ENCODE measurements around the gene PARD3B. TPM values are rescaled to one million over a fixed set of nuclear protein-coding genes. Genes with fewer than 3 reads are reported as not detected.

Gene PARD3B
- total and polyA plus RNA-seq, 2 of the 4 experiments (the other 2 are of a cell fraction), result 3.3 to 15.6 TPM

GRCh38 chr2:204947405-204947804 is 402.1 kb downstream of the PARD3B start:
- CTCF ChIA-PET, result interaction anchor here (0.5 kb wide), 1 partner anchor 60 kb away, joined by 3 read pairs; no protein-coding TSS in a partner anchor
- no peak overlapping the region for H4K8ac ChIP-seq (ENCODE audit: low read depth in 2 of 2, low read length in 2 of 2)
- TF ChIP-seq MAZ (IDR thresholded peaks at IDR 0.05; ENCODE audit: borderline replicate concordance, low read depth, low read length) (no peak), POLR2A (IDR thresholded peaks at IDR 0.05; ENCODE audit: low read depth, low read length) (no peak), RFX5 (IDR thresholded peaks at IDR 0.05; ENCODE audit: low read depth, low read length) (no peak), BHLHE40 (IDR thresholded peaks at IDR 0.05; ENCODE audit: low read depth, low read length) (no peak), USF2 (IDR thresholded peaks at IDR 0.05; ENCODE audit: low read depth, low read length) (no peak), FOS (IDR thresholded peaks at IDR 0.05; ENCODE audit: low read depth, low read length) (no peak), MAFK (IDR thresholded peaks at IDR 0.05; ENCODE audit: low read depth, low read length) (no peak), CHD1 (IDR thresholded peaks at IDR 0.05; ENCODE audit: low read depth, low read length) (no peak), MXI1 (IDR thresholded peaks at IDR 0.05; ENCODE audit: borderline replicate concordance, low read depth, low read length) (no peak)
- TF ChIP-seq, protein P1, sequence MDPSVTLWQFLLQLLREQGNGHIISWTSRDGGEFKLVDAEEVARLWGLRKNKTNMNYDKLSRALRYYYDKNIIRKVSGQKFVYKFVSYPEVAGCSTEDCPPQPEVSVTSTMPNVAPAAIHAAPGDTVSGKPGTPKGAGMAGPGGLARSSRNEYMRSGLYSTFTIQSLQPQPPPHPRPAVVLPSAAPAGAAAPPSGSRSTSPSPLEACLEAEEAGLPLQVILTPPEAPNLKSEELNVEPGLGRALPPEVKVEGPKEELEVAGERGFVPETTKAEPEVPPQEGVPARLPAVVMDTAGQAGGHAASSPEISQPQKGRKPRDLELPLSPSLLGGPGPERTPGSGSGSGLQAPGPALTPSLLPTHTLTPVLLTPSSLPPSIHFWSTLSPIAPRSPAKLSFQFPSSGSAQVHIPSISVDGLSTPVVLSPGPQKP (IDR thresholded peaks at IDR 0.05; ENCODE audit: borderline replicate concordance, low read depth, low read length), result no peak

More at GRCh38 chr2:204947405-204947804, 402.1 kb downstream of the PARD3B start:
- Histone ChIP-seq H2BK120ac (ENCODE audit: low read depth, low read length) (no peak overlapping the region), H3K36me3 (ENCODE audit: control insufficient read depth, insufficient read depth, low read length) (no peaks in the 10 kb centered on the region), H2AK5ac (ENCODE audit: low read depth, low read length) (no peak overlapping the region), H2AK9ac (replicated peaks; ENCODE audit: low read depth, low read length, poor library complexity) (no peak overlapping the region), H3K27me3 (ENCODE audit: control insufficient read depth, insufficient read depth, low read length) (no peaks in the 10 kb centered on the region), H2BK5ac (ENCODE audit: low read depth, low read length, poor library complexity, severe bottlenecking) (no peak overlapping the region), H3K4me3 (ENCODE audit: insufficient read depth, low read depth, low read length) (no peak overlapping the region), H3K56ac (ENCODE audit: extremely low read depth, insufficient read depth, low read length) (no peak overlapping the region), H4K5ac (ENCODE audit: low read depth, low read length) (no peak overlapping the region), H3K9ac (ENCODE audit: low read depth, low read length) (no peak overlapping the region), H3K4me2 (ENCODE audit: low read depth, low read length) (no peak overlapping the region), H2BK20ac (ENCODE audit: low read depth, low read length) (no peak overlapping the region), H3K14ac (replicated peaks; ENCODE audit: low read depth, low read length) (no peak overlapping the region), H3K18ac (ENCODE audit: low read depth, low read length) (no peak overlapping the region), H3K23ac (ENCODE audit: low read depth, low read length) (no peak overlapping the region), H3K79me1 (ENCODE audit: low read depth in 1 of 2, low read length in 2 of 2) (peaks cover 3 to 7% of the 10 kb centered on the region in 2 experiments; a peak in 3 of 4 replicates), H3K4ac (ENCODE audit: low read depth, low read length) (no peak overlapping the region), H2BK15ac (ENCODE audit: low read depth, low read length) (no peak overlapping the region), H3K9me3 (ENCODE audit: control insufficient read depth, insufficient read depth, low read length) (peaks cover 2% of the 10 kb centered on the region; the same call in 1 of the 2 replicates), H2AFZ (replicated peaks; ENCODE audit: low read length, poor library complexity) (no peak overlapping the region), H3K9me1 (ENCODE audit: insufficient read depth, low read length) (peaks cover 3% of the 10 kb centered on the region), H4K20me1 (ENCODE audit: insufficient read depth, low read length) (peaks cover 3% of the 10 kb centered on the region; the same call in 1 of the 2 replicates), H4K91ac (ENCODE audit: insufficient read depth, low read depth, low read length) (no peak overlapping the region), H3K27ac (ENCODE audit: insufficient read depth, low read length) (no peak overlapping the region), H3K4me1 (ENCODE audit: control insufficient read depth, insufficient read depth, low read length) (peaks cover 4% of the 10 kb centered on the region)
- DNase-seq (no peak), ATAC-seq (ENCODE audit: low read depth) (no peak)
- POLR2A ChIA-PET (ENCODE audit: unreplicated experiment), result no interaction called here
- intact Hi-C loops (cut with micrococcal nuclease), result loop anchor here (1.0 kb wide), 1 partner anchor 11 kb away; no protein-coding TSS in a partner anchor
- dilution Hi-C loops (cut with HindIII; ENCODE audit: low sequenced_read_pairs, unreplicated experiment), result no loop called here
- no CpG with 5 or more reads among the region's 1 CpG for WGBS, 2 experiments (ENCODE audit: extremely low coverage in 2 of 2, insufficient read length in 1 of 2)
- no TSS peak for BruUV-seq (replicated peaks)
- in situ Hi-C loops (cut with MboI; ENCODE audit: low sequenced_read_pairs), result no loop called here
